ENCODE data around the gene MOCS2.
"Not testable (repeated sequence)": the region's sequence is repeated elsewhere in the genome, so short reads cannot be mapped to it uniquely, and the experiment has no call there.

Gene MOCS2, protein sequence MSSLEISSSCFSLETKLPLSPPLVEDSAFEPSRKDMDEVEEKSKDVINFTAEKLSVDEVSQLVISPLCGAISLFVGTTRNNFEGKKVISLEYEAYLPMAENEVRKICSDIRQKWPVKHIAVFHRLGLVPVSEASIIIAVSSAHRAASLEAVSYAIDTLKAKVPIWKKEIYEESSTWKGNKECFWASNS

DNA sequence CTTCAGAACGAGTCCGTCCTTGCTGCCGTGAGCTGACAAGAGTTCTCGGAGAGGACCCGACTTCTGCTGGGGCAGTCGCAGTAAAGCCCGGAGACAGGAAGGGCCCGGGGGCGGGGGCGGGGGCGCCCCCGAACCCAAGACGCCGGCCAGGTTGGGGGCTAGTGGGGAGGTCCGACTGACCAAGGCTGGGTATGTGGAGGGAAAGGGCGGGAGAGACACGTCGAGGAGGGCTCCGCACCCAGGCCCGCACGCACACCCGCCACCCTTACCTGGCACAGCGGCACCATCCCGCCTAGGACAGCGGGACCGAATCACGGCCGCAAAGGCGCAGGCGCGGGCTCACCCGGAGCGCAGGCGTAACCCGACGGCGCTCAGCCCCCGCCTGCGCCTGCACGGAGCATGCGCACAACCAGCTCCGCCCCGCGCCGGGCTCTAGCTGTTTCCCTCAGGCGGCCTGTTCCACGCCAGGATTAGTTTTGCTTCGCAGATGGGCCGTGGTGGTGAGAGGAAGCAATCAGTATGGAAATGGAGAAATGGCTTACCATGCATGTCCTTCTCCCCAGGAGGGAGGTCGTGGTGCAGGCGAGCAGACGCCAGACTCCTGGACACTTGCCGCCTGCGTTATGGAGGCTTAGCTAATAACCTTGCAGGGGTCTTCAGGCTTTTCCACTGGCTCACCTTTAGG, at the start of gene MOCS2:
TSS of gene MOCS2 (minus strand) at position 315 of the 685 bp plus-strand sequence. CDS start 2,583 bp downstream, outside the sequence.
- DNase-seq (ENCODE audit: low read depth, low spot score) = peak; percentile 75

DNA sequence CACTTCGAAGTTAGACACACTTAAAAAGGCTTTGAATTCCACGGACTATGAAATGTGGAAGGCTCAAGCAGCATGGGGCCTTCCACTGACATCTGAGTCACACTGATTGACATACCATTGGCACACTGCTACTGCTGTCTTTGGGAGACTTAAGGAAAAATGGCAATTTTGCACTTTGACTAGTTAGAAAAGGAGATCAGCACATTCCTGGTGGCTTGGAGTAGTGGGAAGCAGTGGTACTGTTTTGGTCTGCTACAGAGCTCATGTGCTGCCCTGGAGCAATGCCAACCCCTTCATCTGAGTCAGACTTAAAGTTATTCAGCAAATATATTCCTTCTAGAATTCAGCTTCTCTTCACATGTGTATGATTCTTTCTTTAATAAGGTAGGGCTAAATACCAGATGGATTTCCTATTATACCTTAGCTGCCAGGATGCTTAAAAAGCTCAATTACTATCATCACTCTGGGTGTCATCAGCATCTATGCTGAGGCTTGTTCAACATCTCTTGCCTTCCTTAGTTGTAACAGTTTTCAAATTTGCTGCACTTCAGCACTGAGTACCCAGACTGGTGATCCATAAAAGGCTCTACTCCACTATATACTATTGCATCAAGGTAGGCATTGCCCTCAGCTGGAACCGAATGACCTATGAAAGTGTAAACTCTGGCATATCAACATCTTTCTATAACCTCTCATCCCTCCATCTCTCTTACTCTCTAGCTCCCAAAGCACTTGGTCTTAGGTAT, 42.3 kb upstream of the MOCS2 start:
- no peak for DNase-seq (ENCODE audit: low read depth, low spot score)

DNA sequence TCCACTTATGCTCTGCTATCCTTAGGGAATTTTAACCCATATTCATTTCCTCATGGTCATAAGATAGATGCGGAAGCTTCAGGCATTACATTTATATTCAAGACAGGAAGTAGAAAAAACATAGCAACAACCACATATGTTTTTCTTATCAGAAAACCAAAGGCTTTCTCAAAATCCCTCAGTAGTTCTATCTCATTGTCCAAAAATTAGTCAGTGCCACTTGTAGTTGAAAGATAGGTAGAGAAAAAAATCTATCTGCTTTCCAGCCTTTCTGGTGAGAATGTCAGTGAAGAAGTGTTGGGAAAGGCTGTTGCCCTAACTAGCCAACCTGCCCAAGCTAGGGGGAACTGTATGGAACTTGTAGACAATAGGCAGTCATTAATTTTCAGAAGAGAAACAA, 23.5 kb upstream of the MOCS2 start:
- DNase-seq (ENCODE audit: low read depth, low spot score) = no peak

DNA sequence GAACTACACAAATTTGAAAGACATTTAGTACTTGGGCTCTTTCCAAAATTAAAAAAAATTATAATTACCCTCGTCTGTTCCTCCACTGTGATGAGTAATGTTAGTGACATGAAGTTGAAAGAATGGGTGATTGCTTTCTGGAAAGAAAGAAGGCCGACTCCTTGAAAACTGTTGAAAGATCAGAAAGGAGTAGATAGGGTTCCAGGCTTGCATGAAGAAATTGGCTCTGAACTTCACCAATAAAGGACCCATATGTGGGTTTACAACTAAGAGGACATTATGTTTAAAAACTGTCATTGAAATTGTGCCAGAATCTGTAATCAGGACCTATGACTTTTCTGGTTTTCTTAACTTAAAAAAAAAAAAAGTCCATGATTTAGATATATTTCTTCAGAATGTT, 20.7 kb upstream of the MOCS2 start:
- no peak for DNase-seq (ENCODE audit: low read depth, low spot score)

DNA sequence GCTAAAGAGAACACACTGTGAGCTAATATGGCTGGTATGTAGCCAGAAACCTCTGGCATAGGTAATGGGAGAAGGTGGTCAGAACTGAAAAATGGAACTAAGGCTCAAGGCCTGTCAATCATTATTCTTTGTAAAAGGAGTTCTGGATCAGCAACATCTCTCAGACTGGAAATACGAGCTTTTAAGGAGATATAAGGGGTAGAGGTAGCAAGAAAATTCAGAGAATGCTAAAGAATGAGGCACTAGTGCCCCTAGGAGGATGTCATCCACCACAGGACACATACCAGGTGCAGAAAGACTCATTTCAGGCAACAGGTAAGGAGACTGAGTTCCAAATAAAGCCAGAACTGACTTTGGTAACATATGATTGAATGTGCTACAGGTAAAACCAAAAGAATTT, 18.9 kb upstream of the MOCS2 start:
- no peak for DNase-seq (ENCODE audit: low read depth, low spot score)

DNA sequence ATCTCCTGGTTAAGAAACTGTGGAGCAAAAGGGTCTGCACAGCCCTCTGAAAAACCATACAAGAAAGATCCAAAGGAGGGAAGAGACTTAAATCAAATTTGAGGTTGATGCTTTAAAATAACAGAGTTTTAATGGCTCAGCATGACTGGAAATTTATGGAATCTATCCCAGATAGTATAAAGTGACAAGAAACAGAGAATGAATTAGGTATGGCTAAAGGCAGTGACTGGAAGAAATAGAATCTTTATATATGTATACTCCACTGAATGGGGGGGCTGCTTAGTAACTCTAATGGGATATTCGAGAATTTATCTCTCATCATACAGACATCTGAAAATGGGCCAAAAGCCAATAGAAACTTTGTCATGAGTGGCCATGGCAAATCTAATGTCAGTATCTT, 17.6 kb upstream of the MOCS2 start:
- DNase-seq (ENCODE audit: low read depth, low spot score) = no peak

DNA sequence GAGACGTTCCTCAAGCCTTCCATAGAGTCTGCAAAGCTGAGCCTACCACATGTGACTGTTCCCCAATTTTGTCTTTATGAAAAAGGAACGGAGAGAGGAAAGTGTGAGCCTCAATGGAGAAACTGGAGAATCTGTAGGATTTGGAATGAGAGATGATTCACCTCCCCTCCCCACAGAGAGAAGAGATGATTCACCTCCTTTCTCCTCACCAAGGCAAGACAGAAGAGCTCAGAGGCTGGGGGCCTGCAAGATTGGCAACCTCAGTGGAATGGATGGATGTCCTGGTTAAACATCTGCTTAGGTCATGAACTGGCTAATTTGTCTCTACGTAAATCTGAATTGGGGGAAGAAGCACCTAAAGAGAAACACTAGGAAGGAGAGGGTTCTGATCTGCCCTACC, 17.0 kb upstream of the MOCS2 start:
- no peak for DNase-seq (ENCODE audit: low read depth, low spot score)

DNA sequence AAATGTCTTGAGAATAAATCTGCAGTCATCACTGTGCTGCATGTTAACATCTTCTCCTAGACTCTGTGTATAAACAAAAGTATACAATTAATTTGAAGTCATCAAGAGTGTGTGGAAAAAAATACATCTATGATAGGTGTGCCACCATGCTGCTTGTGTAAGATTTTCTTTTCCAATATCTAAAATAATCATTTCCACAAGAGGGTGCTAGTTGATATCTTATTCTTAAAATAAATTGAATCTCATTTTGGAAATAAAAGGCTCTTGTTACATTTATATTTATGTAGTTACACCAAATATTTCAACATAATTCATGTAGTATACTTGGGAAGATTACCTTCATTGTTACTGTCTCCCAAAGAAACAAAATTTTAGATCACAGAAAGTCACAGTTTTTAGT, 14.1 kb upstream of the MOCS2 start:
- no peak for DNase-seq (ENCODE audit: low read depth, low spot score)

DNA sequence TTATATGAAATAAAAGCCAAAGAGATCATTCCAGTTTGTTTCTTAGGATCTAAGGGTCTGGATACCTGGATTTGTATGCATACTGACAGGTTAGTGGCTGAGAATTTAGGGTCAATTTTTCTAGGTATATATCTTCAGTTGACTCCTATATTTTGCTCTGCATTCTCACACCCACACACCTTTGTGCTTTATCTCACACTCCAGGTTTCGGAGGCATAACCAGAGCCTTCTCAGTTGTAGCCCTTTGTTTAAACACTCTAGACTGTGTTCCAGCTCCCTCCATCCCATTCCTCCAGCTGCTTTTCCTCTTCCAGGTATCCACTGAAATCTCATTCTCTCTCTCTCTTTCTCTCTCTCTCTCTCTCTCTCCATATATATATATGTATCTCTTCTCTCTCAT, 10.6 kb upstream of the MOCS2 start:
- DNase-seq (ENCODE audit: low read depth, low spot score) = no peak

DNA sequence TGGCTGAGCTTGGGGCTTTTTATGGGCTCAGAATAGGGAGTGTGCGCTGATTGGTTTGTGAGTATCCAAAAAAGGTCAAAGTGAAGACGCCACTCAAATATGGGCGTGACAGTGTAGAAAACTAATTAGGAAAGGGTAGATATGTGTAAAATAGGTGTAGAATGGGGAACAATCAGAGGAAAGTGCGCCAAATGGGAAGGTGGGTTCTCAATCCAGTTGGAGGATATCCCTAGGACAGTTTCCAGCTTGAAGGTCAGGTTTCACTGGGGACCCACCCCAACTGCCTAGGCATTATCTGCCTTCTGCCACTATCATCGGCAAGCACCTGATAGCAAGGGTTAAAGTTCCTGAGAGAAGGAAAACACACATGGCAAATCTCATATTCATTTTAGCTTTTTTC, 9.3 kb upstream of the MOCS2 start:
- no peak for DNase-seq (ENCODE audit: low read depth, low spot score)

DNA sequence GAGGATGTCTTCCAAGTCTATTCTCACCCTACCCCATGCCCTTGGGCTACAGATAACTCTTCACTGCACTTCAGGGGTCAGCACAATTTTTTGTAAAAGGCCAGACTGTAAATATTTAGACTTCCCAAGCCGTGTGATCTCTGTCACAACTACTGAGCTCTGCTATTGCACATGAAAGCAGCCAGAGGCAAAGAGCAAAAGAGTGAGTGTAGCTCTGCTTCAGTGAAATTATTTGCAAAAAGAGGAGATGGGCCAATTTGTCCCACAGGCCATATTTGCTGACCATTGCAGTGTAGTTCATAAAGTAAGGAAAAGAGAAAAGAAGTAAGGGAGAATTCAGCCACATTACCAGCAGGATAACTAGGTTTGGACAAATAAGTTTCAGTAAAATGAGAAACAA, 7.0 kb upstream of the MOCS2 start:
- DNase-seq (ENCODE audit: low read depth, low spot score) = no peak

DNA sequence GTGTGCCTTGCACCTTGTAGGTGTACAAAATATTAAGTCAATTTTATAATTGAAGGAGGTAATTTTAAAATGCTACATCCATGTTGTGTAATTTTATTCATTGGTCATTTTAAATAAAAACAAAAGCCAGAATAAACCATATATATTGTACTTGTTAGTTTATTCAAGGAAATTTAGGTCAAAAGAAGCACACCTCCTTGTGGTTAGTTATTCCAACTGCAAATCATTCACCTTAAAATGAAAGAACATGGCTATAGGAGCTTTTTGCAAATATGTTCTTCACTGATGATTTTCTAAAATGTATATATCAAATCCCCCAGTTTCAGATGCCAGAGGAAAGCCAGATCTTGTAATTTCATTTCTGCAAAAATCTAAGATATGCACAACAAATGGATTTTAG, 5.4 kb upstream of the MOCS2 start:
- no peak for DNase-seq (ENCODE audit: low read depth, low spot score)

DNA sequence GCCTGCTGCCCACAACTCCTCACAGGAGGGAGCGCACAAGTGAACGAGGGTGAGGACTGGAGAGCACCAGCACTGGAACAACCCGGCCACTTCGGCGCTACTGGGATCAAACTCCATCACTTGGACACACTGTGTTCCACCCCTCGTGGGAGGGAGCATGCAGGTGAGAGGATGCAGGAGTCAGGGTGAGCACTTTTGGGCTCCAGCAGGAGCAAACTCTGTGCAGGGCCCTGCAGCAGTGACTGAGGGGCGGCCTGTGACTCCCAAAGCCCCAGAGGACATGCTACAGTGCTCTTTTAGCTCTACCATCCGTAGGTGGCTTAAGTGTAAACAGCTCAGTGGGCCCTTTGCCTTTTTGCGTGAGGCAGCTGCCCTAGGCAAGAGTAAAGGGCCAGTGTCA, 4.4 kb upstream of the MOCS2 start:
- no peak for DNase-seq (ENCODE audit: low read depth, low spot score)

DNA sequence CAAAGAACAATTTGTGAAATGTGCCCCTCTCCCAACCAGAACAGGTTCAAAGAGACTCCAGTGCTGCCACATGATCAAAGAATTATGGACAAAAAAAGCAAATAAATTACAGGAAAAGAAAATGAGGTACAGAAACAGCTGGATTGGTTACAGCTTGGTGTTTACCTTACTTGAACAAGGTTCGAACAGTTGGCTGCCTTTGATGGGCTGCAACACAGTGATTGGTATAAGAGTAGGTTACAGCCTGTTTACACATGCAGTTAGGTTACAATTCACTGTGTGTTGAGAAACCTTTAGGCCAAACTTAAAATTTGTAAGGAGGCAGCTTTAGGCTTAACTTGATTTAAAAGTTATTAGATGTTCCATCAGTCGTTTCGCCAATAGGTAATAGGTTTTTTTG, 3.4 kb upstream of the MOCS2 start:
- no peak for DNase-seq (ENCODE audit: low read depth, low spot score)

DNA sequence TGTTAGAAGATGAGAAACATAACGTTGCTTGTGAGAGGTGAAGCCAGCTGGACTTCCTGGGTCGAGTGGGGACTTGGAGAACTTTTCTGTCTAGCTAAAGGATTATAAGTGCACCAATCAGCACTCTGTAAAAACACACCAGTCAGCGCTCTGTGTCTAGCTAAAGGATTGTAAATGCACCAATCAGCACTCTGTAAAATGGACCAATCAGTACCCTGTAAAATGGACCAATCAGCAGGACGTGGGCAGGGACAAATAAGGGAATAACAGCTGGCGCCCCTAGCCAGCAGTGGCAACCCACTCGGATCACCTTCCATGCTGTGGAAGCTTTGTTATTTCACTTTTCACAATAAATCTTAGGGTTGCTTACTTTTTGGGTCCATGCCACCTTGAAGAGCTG, 2.8 kb upstream of the MOCS2 start:
- not testable (repeated sequence) for DNase-seq (ENCODE audit: low read depth, low spot score)

DNA sequence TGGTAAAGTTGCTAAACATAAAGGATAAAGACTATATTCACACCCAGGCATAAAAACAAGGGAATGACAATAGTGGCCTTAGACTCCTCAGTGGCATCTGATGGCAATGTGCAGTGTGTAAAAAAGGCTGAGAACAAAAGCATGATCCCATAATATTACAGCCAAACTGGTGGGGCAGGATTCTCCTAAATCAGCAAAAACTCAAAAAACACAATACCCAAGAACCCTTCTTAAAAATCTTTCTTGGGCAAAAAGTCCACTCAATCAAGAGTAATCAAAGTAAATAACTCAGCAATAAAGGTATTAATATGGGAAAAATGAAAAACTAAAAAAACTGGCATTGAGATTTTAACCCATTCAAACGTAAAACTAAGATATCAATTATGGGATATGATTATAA, 1.6 kb upstream of the MOCS2 start:
- DNase-seq (ENCODE audit: low read depth, low spot score) = no peak

DNA sequence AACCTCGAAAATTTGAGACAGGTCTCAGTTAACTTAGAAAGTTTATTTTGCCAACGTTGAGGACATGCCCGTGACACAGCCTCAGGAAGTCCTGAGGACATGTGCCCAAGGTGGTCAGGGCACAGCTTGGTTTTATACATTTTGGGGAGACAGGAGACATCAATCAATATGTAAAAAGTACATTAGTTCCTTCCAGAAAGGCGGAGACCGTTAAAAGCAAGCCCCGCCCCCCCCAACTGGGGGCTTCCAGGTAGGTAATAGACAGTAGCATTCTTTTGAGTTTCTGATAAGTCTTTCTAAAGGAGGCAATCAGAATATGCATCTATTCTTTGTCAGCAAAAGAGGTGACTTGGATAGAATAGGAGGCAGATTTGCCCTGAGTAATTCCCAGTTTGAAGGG, 599 bp upstream of the MOCS2 start:
- DNase-seq (ENCODE audit: low read depth, low spot score) = no peak

DNA sequence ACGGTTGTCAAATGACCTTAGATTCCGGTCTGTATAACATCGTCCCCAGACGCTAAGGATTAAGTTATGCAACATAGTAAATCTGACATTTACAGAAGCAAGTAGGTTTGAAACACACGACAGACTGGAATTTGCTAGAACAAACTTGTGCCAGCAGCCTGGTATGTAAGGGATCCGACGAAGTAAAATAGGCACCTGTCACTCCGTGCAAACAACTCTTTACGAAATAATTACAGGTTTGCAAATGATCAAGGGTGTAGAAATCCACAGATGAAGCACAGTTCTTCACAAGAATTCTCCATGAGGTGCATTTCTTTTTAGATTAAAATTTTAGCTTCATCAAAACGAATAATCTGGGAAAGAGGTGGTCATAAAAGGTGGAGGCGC, 508 bp downstream of the MOCS2 start:
- DNase-seq (ENCODE audit: low read depth, low spot score) = no peak

DNA sequence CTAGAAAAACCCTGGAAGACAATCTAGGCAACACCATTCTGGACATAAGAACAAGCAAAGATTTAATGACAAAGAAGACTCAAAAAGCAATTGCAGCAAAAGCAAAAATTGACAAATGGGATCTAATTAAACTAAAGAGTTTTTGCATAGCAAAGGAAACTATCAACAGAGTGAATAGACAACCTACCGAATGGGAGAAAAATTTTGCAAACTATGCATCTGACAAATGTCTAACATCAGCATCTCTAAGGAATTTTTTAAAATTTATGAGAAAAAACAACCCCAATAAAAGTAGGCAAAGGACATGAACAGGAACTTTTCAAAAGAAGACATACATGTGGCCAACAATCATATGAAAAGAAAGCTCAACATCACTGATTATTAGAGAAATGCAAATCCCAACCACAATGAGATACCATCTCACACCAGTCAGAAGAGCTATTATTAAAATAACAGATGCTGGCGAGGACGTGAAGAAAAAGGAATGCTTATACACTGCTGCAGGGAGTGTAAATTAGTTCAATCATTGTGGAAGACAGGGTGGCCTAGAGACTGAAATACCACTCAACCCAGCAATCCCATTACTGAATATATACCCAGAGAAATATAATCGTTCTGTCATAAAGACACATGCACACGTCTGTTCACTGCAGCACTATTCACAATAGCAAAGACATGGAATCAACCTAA, 3.8 kb downstream of the MOCS2 start:
- DNase-seq (ENCODE audit: low read depth, low spot score) = no peak

DNA sequence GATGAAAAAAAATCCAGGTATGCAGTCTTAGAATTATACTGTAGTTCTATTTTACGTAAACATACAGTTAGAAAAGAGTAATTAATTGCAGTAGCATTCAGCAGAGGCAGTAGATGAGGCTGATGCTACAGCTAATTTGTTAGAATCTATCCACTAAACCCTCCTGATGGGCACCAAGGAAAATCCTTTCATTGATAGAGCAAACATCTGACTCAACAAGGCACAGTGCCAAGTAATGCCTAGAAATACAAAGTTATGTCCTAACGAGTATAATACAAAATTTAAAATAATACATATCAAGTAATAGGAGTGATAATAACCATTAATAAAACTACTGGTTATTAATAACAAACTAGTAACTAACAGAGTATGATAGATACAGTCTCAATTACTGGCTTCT, 9.0 kb downstream of the MOCS2 start:
- DNase-seq (ENCODE audit: low read depth, low spot score) = no peak

DNA sequence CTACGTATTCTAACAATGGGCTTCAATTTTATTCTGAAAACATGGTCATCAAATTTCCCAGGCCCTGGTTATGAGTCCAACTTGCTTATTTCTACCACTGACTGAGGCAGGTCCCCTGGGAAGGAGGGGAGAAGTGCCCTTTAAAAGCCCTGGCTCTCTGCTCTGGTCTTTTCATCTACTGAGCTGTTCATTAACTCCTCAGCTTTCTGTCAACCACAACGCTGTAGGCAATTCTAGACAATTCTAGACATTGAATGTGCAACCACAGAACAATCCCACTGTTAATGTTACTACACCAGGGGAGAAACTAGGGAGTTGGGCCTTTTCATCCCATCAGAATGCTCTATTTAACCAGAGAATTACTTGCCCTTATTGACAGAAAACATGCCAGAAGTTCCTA, 10.0 kb downstream of the MOCS2 start:
- DNase-seq (ENCODE audit: low read depth, low spot score) = no peak

DNA sequence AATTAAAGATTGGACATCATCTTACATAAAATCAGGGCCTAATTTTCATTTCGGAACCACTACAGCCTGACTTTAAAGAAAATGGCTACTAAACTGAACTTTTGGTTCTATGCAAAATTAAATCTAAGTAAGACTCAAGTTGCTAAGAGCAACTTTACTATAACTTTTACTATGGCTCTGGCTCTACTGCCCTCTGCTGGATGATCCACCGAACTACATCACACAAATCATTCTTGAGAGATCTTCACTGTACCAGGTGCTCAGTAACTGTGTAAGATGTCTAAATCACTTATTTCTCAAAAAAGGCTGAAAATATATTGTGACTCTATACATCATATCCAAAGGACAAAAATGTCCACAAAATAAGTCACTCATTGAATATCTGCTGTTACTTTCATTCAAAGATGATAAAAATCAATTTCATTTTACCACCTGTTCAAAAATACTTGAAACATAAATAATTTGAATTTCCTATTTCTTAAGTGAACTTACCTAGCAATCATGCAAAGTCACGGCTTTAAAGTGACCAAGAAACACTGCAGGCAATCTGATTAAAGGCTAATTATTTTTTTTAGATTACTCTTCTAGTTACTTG, 13.5 kb downstream of the MOCS2 start:
- peak; percentile 47 for DNase-seq (ENCODE audit: low read depth, low spot score)
